Esophagus squamous epithelium (tissue), 4 donors: ENCODE results near the gene PRKACA.

Experiments
- POLR2A ChIP-seq, 4 donors: fragments of 450-650 bp; IDR thresholded peaks; one replicate each; pipeline ENCODE4 v1.6.1; 2017; ENCODE audit warnings: antibody characterized with exemption in 4 of 4, mild to moderate bottlenecking in 4 of 4, moderate library complexity in 3 of 4
- TF ChIP-seq, protein P1 (sequence below), 6 experiments: fragments of 450-650 bp in 4 of 6; fragments of 200-600 bp in 2 of 6; sonication (generic) in 2 of 6; IDR thresholded peaks; one replicate each; pipeline ENCODE4 v1.5.1; 2016 to 2019; ENCODE audit warnings: antibody characterized with exemption in 6 of 6, mild to moderate bottlenecking in 4 of 6, moderate library complexity in 4 of 6

DNA sequence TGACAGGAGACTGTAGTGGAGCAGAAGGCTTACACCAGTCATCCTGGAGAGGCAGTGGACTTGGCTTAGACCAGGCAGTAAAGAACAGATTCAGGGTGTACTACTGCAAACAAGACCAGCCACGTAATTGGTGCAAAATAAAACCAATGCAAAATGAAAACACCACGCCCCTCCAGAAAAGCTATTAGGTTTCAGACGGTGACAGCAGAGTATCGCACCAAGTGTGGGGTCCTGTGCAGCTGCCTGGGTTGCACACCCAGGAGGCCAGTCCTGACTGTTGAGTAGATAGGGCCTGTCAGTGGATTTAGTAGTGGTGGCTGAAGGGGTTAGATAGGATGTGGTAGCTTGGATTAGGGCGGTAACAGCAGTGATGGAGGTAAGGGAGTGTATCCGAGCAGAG, 5.4 kb upstream of the PRKACA start:
- TF ChIP-seq POLR2A (IDR thresholded peaks at IDR 0.05) = no peak
- TF ChIP-seq, protein P1, sequence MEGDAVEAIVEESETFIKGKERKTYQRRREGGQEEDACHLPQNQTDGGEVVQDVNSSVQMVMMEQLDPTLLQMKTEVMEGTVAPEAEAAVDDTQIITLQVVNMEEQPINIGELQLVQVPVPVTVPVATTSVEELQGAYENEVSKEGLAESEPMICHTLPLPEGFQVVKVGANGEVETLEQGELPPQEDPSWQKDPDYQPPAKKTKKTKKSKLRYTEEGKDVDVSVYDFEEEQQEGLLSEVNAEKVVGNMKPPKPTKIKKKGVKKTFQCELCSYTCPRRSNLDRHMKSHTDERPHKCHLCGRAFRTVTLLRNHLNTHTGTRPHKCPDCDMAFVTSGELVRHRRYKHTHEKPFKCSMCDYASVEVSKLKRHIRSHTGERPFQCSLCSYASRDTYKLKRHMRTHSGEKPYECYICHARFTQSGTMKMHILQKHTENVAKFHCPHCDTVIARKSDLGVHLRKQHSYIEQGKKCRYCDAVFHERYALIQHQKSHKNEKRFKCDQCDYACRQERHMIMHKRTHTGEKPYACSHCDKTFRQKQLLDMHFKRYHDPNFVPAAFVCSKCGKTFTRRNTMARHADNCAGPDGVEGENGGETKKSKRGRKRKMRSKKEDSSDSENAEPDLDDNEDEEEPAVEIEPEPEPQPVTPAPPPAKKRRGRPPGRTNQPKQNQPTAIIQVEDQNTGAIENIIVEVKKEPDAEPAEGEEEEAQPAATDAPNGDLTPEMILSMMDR (IDR thresholded peaks at IDR 0.05) = no peak
